IPS-NIHi11 (cell line): Measurements from ENCODE around the gene SERPINA10.
A peak's percentile ranks its signal among the peaks of the same experiment; 100 is the strongest.
"Not testable (repeated sequence)": the region's sequence is repeated elsewhere in the genome, so short reads cannot be mapped to it uniquely, and the experiment has no call there.

Source experiments
- DNase-seq: peaks from one replicate; pipeline ENCODE4 v3.0.0; 2012; ENCODE audit warnings: mixed read lengths, low spot score

SERPINA10 gene

GRCh38 chr14:94313991-94314655 is 21.1 kb upstream of the SERPINA10 start:
- DNase-seq: no peak

- no peak for DNase-seq
These were observed 19.6 kb upstream of the SERPINA10 start for GRCh38 chr14:94312481-94313246.

- no peak for DNase-seq
These were observed 17.2 kb upstream of the SERPINA10 start for GRCh38 chr14:94310248-94310647.

GRCh38 chr14:94309721-94310120 is 16.7 kb upstream of the SERPINA10 start:
- DNase-seq: no peak

GRCh38 chr14:94307410-94307992 is 14.4 kb upstream of the SERPINA10 start:
- DNase-seq: peak; percentile 66

- no peak for DNase-seq
These were observed 13.2 kb upstream of the SERPINA10 start for GRCh38 chr14:94306047-94306978.

- no peak for DNase-seq
These were observed 12.6 kb upstream of the SERPINA10 start for GRCh38 chr14:94305620-94306019.

- no peak for DNase-seq
These were observed 11.2 kb upstream of the SERPINA10 start for GRCh38 chr14:94304243-94304642.

- DNase-seq: no peak
These were observed 10.0 kb upstream of the SERPINA10 start for GRCh38 chr14:94303111-94303510.

GRCh38 chr14:94298130-94298529 is 5.1 kb upstream of the SERPINA10 start:
- DNase-seq: no peak

GRCh38 chr14:94296181-94296545 is 3.1 kb upstream of the SERPINA10 start:
- DNase-seq: not testable (repeated sequence)

GRCh38 chr14:94295360-94296180 is 2.5 kb upstream of the SERPINA10 start:
- DNase-seq: no peak

GRCh38 chr14:94293578-94293924 is 483 bp upstream of the SERPINA10 start:
- DNase-seq: no peak

GRCh38 chr14:94292526-94292871 is 569 bp downstream of the SERPINA10 start:
- no peak for DNase-seq

GRCh38 chr14:94291906-94292525 is 1.1 kb downstream of the SERPINA10 start:
- no peak for DNase-seq

- no peak for DNase-seq
These were observed 1.7 kb downstream of the SERPINA10 start for GRCh38 chr14:94291159-94291905.

GRCh38 chr14:94290197-94290596 is 2.9 kb downstream of the SERPINA10 start:
- DNase-seq: no peak

GRCh38 chr14:94288610-94289465 is 4.2 kb downstream of the SERPINA10 start:
- DNase-seq: peak; percentile 60

- no peak for DNase-seq
These were observed 7.9 kb downstream of the SERPINA10 start for GRCh38 chr14:94285158-94285557.
